ENCODE data around the gene UBE2O.

DNA sequence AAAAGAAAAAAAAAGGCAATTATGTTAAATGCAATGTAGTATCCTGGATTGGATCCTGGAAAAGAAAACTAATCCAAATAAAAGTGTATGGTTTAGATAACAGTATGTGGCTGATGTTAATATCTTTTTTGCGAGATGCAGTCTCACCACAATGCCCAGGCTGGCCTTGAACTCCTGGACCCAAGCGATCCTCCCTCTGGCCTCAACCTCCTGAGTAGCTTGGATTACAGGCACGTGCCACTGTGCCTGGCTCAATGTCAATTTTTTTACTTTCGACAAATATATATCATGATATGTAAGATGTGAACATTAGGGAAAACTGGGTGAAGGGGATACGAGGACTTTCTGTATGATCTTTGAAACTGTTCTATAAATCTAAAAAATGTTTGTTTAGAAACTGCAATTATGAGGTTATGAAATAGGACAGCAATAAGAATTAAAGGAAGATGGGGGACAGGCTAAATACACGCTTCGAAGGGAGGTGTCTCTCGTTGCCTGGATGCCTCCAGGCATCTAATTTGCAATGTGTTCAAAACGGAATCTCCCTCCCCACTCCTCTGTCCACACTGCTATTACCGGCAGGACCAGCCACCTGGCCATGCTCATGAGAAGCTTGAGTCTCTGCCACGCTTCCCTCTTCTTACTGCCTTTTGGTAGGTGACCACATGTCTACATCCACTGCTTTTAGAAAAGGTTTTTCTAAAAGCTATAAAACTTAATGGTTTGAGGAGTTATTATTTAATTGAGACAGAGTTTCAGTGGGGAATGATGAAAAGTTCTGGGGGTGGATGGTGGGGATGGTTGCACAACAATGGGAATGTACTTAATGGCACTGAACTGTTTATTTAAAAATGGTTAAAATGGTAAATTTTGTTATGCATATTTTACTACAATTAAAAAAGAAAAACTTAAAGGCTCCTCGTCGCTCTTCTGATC is 15.2 kb downstream of the UBE2O start:
- TF ChIP-seq, protein P1, sequence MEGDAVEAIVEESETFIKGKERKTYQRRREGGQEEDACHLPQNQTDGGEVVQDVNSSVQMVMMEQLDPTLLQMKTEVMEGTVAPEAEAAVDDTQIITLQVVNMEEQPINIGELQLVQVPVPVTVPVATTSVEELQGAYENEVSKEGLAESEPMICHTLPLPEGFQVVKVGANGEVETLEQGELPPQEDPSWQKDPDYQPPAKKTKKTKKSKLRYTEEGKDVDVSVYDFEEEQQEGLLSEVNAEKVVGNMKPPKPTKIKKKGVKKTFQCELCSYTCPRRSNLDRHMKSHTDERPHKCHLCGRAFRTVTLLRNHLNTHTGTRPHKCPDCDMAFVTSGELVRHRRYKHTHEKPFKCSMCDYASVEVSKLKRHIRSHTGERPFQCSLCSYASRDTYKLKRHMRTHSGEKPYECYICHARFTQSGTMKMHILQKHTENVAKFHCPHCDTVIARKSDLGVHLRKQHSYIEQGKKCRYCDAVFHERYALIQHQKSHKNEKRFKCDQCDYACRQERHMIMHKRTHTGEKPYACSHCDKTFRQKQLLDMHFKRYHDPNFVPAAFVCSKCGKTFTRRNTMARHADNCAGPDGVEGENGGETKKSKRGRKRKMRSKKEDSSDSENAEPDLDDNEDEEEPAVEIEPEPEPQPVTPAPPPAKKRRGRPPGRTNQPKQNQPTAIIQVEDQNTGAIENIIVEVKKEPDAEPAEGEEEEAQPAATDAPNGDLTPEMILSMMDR (conservative IDR thresholded peaks at IDR 0.05; ENCODE audit: low read depth, low read length): no peak
- TF ChIP-seq EZH2 (IDR thresholded peaks at IDR 0.05; ENCODE audit: borderline replicate concordance, low read depth, low read length, poor library complexity, severe bottlenecking): no peak
